ENCODE data around the gene JARID2.

DNA sequence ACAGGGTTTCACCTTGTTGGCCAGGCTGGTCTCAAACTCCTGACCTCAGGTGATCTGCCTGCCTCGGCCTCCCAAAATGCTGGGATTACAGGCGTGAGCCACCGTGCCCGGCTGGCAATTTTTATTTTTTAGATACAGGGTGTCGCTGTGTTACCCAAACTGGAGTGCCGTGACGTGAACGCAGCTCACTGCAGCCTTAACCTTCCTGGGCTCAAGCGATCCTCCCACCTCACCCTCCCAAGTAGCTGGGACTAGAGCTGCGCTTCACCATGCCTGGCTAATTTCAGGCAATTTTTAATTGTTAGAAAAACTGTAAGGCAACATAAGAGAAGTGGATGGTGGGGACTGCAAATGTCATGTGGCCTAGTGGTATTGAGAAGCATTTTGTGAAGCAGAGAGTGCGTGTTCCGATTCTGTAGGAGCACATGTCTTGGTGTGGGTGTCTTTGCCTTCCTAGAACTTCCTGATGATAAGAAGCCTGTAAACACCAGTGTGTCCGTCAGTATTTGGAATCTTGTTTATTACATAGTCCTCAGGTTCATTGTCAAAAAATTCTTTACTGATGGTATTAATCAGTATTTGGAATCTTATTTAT is 18.0 kb downstream of the JARID2 start:
- no peak for TF ChIP-seq CTCF (IDR thresholded peaks at IDR 0.05)
- no peak for TF ChIP-seq POLR2A (IDR thresholded peaks at IDR 0.05)

All from testis (tissue), 2 donors.